ENCODE measurements around the gene EME2. TPM values are rescaled to one million over a fixed set of nuclear protein-coding genes. Genes with fewer than 3 reads are reported as not detected.

Gene EME2
- total RNA-seq, 1 experiment from 2014 or later, result 36.3 TPM

DNA sequence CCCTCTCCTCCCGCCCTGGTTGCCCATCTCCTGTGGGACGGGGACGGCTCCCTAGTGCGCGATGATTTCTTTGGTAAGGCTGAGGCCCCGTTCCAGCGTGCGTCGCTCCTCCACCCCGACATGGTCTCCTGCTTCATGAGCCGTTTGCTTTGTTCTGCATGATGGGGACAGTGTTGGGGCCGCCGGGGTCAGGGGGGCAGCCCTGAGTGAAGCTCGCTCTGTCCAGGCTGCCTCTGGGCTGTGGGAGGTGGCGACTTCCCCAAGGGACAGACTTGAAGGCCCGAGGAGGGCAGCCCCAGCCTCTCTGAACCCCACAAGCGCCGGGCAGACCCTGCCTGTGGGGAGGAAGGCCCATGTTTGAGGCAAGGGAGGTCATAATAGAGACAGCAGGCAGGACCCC lies 13.7 kb upstream of the EME2 start:
- no TSS peak for BruUV-seq (replicated peaks)
- Histone ChIP-seq H3K79me2 (ENCODE audit: insufficient read depth, low read length) (no peaks in the 10 kb centered on the region), H3K27ac (ENCODE audit: low read depth, low read length) (no peak overlapping the region), H2AFZ (ENCODE audit: low read depth, low read length, poor library complexity, severe bottlenecking) (no peak overlapping the region), H4K20me1 (ENCODE audit: insufficient read depth) (no peaks in the 10 kb centered on the region), H3K4me2 (ENCODE audit: low read length) (no peak overlapping the region), H3K27me3 (ENCODE audit: insufficient read depth, low read length) (no peaks in the 10 kb centered on the region), H3K9ac (ENCODE audit: low read length) (no peak overlapping the region), H3K4me1 (ENCODE audit: control insufficient read depth in 1 of 2, insufficient read depth in 2 of 2, low read length in 2 of 2) (peaks cover 8 to 12% of the 10 kb centered on the region in 2 experiments; a peak in 3 of 4 replicates), H3K9me2 (ENCODE audit: insufficient read depth) (no peaks in the 10 kb centered on the region), H3K36me3 (ENCODE audit: control insufficient read depth in 1 of 2, insufficient read depth in 2 of 2, low read length in 2 of 2) (peaks cover 0 to 6% of the 10 kb centered on the region in 2 experiments; a peak in 1 of 4 replicates), H3K4me3 (replicated peaks in 1 of 2; ENCODE audit: low read depth in 1 of 2, low read length in 2 of 2) (no peak overlapping the region), H3K9me3 (ENCODE audit: control insufficient read depth in 1 of 2, insufficient read depth in 1 of 2, low read depth in 1 of 2, low read length in 2 of 2) (no peaks in the 10 kb centered on the region)
- TF ChIP-seq SP1 (IDR thresholded peaks at IDR 0.05; ENCODE audit: low read depth) (no peak), POLR2A (IDR thresholded peaks at IDR 0.05; ENCODE audit: borderline replicate concordance, extremely low read depth, insufficient read depth, insufficient read length) (no peak), JUND (IDR thresholded peaks at IDR 0.05) (no peak)
- CTCF ChIA-PET, result no interaction called here
- POLR2A ChIA-PET, result no interaction called here
- no peak for ATAC-seq
- RAD21 ChIA-PET (ENCODE audit: low non-redundant PET in 1 of 2, low total read pairs in 2 of 2, uncharacterized antibody in 2 of 2, unreplicated experiment in 2 of 2), result no interaction called here
- no peak for DNase-seq (ENCODE audit: low read depth, low spot score)
- intact Hi-C loops (cut with micrococcal nuclease), result no loop called here

DNA sequence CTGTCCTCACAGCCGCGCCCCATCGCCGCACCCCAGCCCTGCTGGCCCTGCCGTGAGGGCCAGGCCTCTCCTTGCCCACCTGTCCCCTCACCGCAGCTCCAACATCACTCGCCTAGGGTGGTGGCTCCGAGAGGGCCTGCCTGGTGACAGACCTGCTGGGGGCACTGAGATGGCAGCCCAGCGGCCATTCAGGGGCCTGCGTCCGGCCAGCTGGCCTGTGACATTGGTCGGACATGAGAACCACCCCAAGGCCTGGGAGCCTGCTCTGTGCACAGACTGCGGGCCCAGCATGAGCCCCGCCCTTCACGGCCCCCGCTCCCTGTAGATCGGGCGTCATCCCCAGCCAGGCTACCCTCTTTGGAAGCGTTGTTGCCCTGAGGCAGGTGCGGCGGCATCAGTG lies 13.1 kb upstream of the EME2 start:
- no peak for ATAC-seq
- intact Hi-C loops (cut with micrococcal nuclease), result no loop called here
- RAD21 ChIA-PET (ENCODE audit: low non-redundant PET in 1 of 2, low total read pairs in 2 of 2, uncharacterized antibody in 2 of 2, unreplicated experiment in 2 of 2), result no interaction called here

More for the DNA sequence above, 13.1 kb upstream of the EME2 start:
- TF ChIP-seq YY1 (IDR thresholded peaks at IDR 0.05; ENCODE audit: extremely low read depth, insufficient replicate concordance, low read depth, low read length) (no peak), POLR2AphosphoS5 (IDR thresholded peaks at IDR 0.05; ENCODE audit: low read depth, low read length) (no peak), REST (IDR thresholded peaks at IDR 0.05; ENCODE audit: low read depth) (no peak), CEBPB (IDR thresholded peaks at IDR 0.05; ENCODE audit: low read depth) (no peak), ZFX (IDR thresholded peaks at IDR 0.05) (no peak)
- CTCF ChIA-PET, result no interaction called here
- no peak overlapping the region for H3K27ac ChIP-seq (ENCODE audit: low read depth, low read length)
- no peaks in the 10 kb centered on the region for H4K20me1 ChIP-seq (ENCODE audit: insufficient read depth)
- 0 out of 4 replicates have a peak, but pooled peaks cover 0 to 6% of the 10 kb centered on the region in 2 experiments for H3K36me3 ChIP-seq (ENCODE audit: control insufficient read depth in 1 of 2, insufficient read depth in 2 of 2, low read length in 2 of 2)
- no peak overlapping the region for H3K4me2 ChIP-seq (ENCODE audit: low read length)
- no peaks in the 10 kb centered on the region for H3K9me2 ChIP-seq (ENCODE audit: insufficient read depth)
- no peaks in the 10 kb centered on the region for H3K27me3 ChIP-seq (ENCODE audit: insufficient read depth, low read length)
- H2AFZ ChIP-seq (ENCODE audit: low read depth, low read length, poor library complexity, severe bottlenecking), result no peak overlapping the region
- BruUV-seq (replicated peaks), result no TSS peak
- no peaks in the 10 kb centered on the region for H3K79me2 ChIP-seq (ENCODE audit: insufficient read depth, low read length)
- H3K4me3 ChIP-seq (replicated peaks in 1 of 2; ENCODE audit: low read depth in 1 of 2, low read length in 2 of 2), result no peak overlapping the region
- no peak overlapping the region for H3K9ac ChIP-seq (ENCODE audit: low read length)
- H3K4me1 ChIP-seq (ENCODE audit: control insufficient read depth in 1 of 2, insufficient read depth in 2 of 2, low read length in 2 of 2), result peaks cover 8 to 15% of the 10 kb centered on the region in 2 experiments; a peak in 3 of 4 replicates
- H3K9me3 ChIP-seq (ENCODE audit: control insufficient read depth in 1 of 2, insufficient read depth in 1 of 2, low read depth in 1 of 2, low read length in 2 of 2), result no peaks in the 10 kb centered on the region
- DNase-seq (ENCODE audit: low read depth, low spot score), result no peak
- POLR2A ChIA-PET, result no interaction called here
